K562 (cell line): ENCODE data around the gene SPTBN4. TPM values are rescaled to one million over a fixed set of nuclear protein-coding genes. Genes with fewer than 3 reads are reported as not detected.

Experiments
- ARID2 ChIP-seq: fragments of 450-650 bp; IDR thresholded peaks from 2 replicates; pipeline ENCODE4 v1.6.1; 2017; ENCODE audit warnings: antibody characterized with exemption, mild to moderate bottlenecking
- ATF7 ChIP-seq: fragments of 450-650 bp; IDR thresholded peaks from 2 replicates; pipeline ENCODE4 v1.7.1; 2014; ENCODE audit warnings: mild to moderate bottlenecking, moderate library complexity
- CHCHD3 ChIP-seq: fragments of 250-450 bp; sonication (Bioruptor Pico); IDR thresholded peaks from 2 replicates; pipeline ENCODE4 v2.1.2; 2022; ENCODE audit warnings: mild to moderate bottlenecking
- HMBOX1 ChIP-seq: sonication (generic); IDR thresholded peaks from 2 replicates; pipeline ENCODE4 v1.6.1; 2016
- MAFG ChIP-seq: fragments of 450-650 bp; conservative IDR thresholded peaks from 2 replicates; pipeline ENCODE4 v1.6.1; 2016; ENCODE audit warnings: missing genetic modification characterization, missing compliant biosample characterization
- MCM5 ChIP-seq: fragments of 450-650 bp; IDR thresholded peaks from 2 replicates; pipeline ENCODE4 v1.6.1; 2016; ENCODE audit warnings: low read depth
- PHF8 ChIP-seq: fragments of 200-600 bp; sonication (generic); IDR thresholded peaks from 2 replicates; pipeline ENCODE4 v1.6.1; 2012; ENCODE audit warnings: mixed run types, mild to moderate bottlenecking, inconsistent platforms, low read length, moderate library complexity, borderline replicate concordance
- PTTG1 ChIP-seq: fragments of 450-650 bp; IDR thresholded peaks from 2 replicates; pipeline ENCODE4 v1.6.1; 2016; ENCODE audit warnings: low read depth, mild to moderate bottlenecking, missing genetic modification characterization, missing compliant biosample characterization
- PYGO2 ChIP-seq: fragments of 450-650 bp; IDR thresholded peaks from 2 replicates; pipeline ENCODE4 v1.6.1; 2016; ENCODE audit warnings: mild to moderate bottlenecking, missing genetic modification characterization, moderate library complexity, missing compliant biosample characterization
- RCOR1 ChIP-seq, 2 experiments: IDR thresholded peaks; 2 replicates each; pipeline ENCODE4 v1.6.1; 2012; ENCODE audit warnings: low read depth in 2 of 2, low read length in 2 of 2, borderline replicate concordance in 1 of 2, improper control_type of control experiment in 1 of 2
- RHOXF2B ChIP-seq: fragments of 250-450 bp; sonication (Bioruptor Pico); conservative IDR thresholded peaks from 2 replicates; pipeline ENCODE4 v1.5.1; 2021
- SMC3 ChIP-seq: conservative IDR thresholded peaks from 2 replicates; pipeline ENCODE4 v1.6.1; 2011; ENCODE audit warnings: low read depth, low read length, improper control_type of control experiment; ENCODE audit not compliant: insufficient read depth
- SREBF1 ChIP-seq: fragments of 150-350 bp; IDR thresholded peaks from 2 replicates; pipeline ENCODE4 v1.6.1; 2014; ENCODE audit warnings: antibody characterized with exemption, low read depth, low read length, borderline replicate concordance
- SRSF3 ChIP-seq: fragments of 200-400 bp; formaldehyde crosslinking; IDR thresholded peaks from 2 replicates; pipeline ENCODE4 v1.6.1; 2016; ENCODE audit warnings: mild to moderate bottlenecking, low read length, moderate library complexity; ENCODE audit not compliant: insufficient read depth
- SUPT5H ChIP-seq: fragments of 450-650 bp; IDR thresholded peaks from 2 replicates; pipeline ENCODE4 v1.6.1; 2016
- TEAD1 ChIP-seq, 2 experiments: fragments of 450-650 bp in 1 of 2; sonication (generic) in 1 of 2; formaldehyde crosslinking; IDR thresholded peaks; 2 replicates each; pipeline versions ENCODE4 v1.4.0 to v1.8.0; 2020 to 2022; ENCODE audit warnings: mild to moderate bottlenecking in 2 of 2, missing genetic modification reagents in 1 of 2
- XRCC3 ChIP-seq: fragments of 450-650 bp; IDR thresholded peaks from 2 replicates; pipeline ENCODE4 v1.6.1; 2017; ENCODE audit warnings: mild to moderate bottlenecking, moderate library complexity
- ZNF699 ChIP-seq: fragments of 250-450 bp; sonication (Bioruptor Pico); IDR thresholded peaks from 2 replicates; pipeline ENCODE4 v1.8.0; 2021; ENCODE audit warnings: mild to moderate bottlenecking, moderate library complexity; ENCODE audit not compliant: insufficient replicate concordance
- ZNF785 ChIP-seq: fragments of 250-450 bp; sonication (Bioruptor Pico); IDR thresholded peaks from 2 replicates; pipeline ENCODE4 v1.4.0; 2020; ENCODE audit warnings: mild to moderate bottlenecking
- polyA plus RNA-seq, 8 experiments: library from polyadenylated mRNA; depleted of rRNA in 4 of 8; stranded (reverse) in 5 of 8; unstranded in 3 of 8; fragments of >200 nt; fragmentation: Nextera tagmentation in 2 of 8; fragmentation: Illumina TruSeq in 1 of 8; extraction: Ambion mirVana in 2 of 8; extraction: Trizol in 1 of 8; gene quantifications; 2 replicates each; pipeline versions ENCODE4 v1.2.1 to v1.2.3, GENCODE V29; 2011 to 2014; ENCODE audit warnings: inconsistent platforms in 1 of 8, missing spikeins in 1 of 8
- total RNA-seq, 7 experiments: library from RNA; depleted of rRNA in 6 of 7; stranded (reverse); fragments of >200 nt in 6 of 7; fragmentation: Illumina TruSeq in 2 of 7; extraction: Trizol in 2 of 7; gene quantifications; 2 replicates each; pipeline versions ENCODE4 v1.2.1 to v1.2.3, GENCODE V29; 2011 to 2021; ENCODE audit warnings: low replicate concordance in 1 of 7
- TF ChIP-seq, protein P1 (sequence below), 2 experiments: fragments of 450-650 bp; IDR thresholded peaks; 2 replicates each; pipeline ENCODE4 v1.6.1; 2016; ENCODE audit warnings: mild to moderate bottlenecking in 2 of 2, borderline replicate concordance in 1 of 2, low read depth in 1 of 2, moderate library complexity in 1 of 2

Gene SPTBN4
- total and polyA plus RNA-seq, 9 of the 15 experiments (the other 6 are each of a cell fraction or from before 2014, with no cell fraction given) = 0.01 to 1.5 (median 0.86) TPM

- TF ChIP-seq RCOR1 (IDR thresholded peaks at IDR 0.05; ENCODE audit: borderline replicate concordance in 1 of 2, low read depth in 2 of 2, low read length in 2 of 2) (peak in 1 of 2 experiments; percentile 25; a peak in 1 of 4 replicates), CHCHD3 (CRISPR knock-in tag) (no peak), SREBF1 (no peak), XRCC3 (no peak), RHOXF2B (CRISPR knock-in tag) (no peak), SUPT5H (peak; percentile 92), MAFG (tag) (no peak), ATF7 (peak; percentile 86; the same call in 1 of the 2 replicates), TEAD1 (CRISPR knock-in tag; IDR thresholded peaks at IDR 0.05) (0 out of 4 replicates have a peak, but pooled peaks of 1 of the 2 experiments have one; percentile 22), ZNF699 (CRISPR knock-in tag) (no peak), PTTG1 (tag) (no peak), HMBOX1 (no peak), SRSF3 (no peak), ARID2 (no peak), PYGO2 (tag) (no peak), MCM5 (no peak), ZNF785 (no peak), SMC3 (no peak), PHF8 (peak; percentile 69; the same call in 1 of the 2 replicates)
- TF ChIP-seq, protein P1, sequence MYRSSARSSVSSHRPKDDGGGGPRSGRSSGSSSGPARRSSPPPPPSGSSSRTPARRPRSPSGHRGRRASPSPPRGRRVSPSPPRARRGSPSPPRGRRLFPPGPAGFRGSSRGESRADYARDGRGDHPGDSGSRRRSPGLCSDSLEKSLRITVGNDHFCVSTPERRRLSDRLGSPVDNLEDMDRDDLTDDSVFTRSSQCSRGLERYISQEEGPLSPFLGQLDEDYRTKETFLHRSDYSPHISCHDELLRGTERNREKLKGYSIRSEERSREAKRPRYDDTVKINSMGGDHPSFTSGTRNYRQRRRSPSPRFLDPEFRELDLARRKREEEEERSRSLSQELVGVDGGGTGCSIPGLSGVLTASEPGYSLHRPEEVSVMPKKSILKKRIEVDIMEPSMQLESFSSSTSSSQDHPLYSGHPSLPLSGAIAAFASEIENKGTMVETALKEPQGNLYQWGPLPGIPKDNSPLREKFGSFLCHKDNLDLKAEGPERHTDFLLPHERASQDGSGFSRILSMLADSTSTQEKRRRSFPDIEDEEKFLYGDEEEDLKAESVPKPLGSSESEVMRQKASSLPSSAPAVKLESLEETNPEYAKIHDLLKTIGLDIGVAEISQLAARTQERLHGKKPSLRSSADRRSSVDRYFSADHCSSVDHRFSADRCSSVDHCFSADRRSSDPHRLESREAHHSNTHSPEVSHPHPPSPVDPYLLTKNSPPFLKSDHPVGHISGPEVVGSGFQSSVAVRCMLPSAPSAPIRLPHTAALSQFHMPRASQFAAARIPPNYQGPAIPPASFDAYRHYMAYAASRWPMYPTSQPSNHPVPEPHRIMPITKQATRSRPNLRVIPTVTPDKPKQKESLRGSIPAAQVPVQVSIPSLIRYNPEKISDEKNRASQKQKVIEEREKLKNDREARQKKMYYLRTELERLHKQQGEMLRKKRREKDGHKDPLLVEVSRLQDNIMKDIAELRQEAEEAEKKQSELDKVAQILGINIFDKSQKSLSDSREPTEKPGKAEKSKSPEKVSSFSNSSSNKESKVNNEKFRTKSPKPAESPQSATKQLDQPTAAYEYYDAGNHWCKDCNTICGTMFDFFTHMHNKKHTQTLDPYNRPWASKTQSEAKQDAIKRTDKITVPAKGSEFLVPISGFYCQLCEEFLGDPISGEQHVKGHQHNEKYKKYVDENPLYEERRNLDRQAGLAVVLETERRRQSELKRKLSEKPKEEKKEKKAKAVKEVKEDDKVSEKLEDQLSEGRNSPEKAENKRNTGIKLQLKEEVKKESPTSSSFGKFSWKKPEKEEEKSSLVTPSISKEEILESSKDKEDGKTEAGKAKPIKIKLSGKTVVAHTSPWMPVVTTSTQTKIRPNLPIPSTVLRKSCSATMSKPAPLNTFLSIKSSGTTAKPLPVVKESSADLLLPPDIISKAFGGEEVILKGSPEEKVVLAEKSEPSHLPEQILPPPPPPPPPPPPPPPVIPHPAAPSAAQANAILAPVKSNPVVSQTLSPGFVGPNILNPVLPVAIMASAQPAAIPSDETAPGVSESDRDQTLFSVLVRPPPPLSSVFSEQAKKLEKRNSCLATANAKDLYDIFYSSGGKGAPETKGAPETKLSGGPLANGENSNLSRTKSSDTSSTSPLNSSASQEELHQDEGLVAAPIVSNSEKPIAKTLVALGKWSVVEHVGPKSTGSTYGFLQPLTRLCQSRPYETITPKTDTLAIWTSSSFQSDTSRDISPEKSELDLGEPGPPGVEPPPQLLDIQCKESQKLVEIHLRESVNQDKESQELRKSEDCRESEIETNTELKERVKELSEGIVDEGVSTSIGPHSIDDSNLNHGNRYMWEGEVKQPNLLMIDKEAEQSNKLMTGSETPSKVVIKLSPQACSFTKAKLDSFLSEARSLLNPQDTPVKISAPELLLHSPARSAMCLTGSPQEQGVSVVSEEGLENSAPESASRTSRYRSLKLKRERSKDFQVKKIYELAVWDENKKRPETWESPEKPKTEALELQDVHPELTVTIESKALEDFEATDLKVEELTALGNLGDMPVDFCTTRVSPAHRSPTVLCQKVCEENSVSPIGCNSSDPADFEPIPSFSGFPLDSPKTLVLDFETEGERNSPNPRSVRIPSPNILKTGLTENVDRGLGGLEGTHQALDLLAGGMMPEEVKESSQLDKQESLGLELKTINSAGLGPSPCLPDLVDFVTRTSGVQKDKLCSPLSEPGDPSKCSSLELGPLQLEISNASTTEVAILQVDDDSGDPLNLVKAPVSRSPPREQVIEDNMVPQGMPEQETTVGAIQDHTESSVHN (IDR thresholded peaks at IDR 0.05; ENCODE audit: borderline replicate concordance in 1 of 2, low read depth in 1 of 2) = no peak
Measured at GRCh38 chr19:40465557-40466218, 1.1 kb upstream of the SPTBN4 start, which contains the start of gene BLVRB (continued).
